ENCODE data around the gene CACYBP.

GRCh38 chr1:175045097-175045496 is 45.4 kb downstream of the CACYBP start:
- TF ChIP-seq GATA2 (IDR thresholded peaks at IDR 0.05; ENCODE audit: low read depth, low read length) (no peak), GATA3 (IDR thresholded peaks at IDR 0.05; ENCODE audit: low read depth, low read length) (no peak)
